Subcutaneous adipose tissue (tissue), 4 donors: ENCODE measurements around the gene UBE2U. TPM values are rescaled to one million over a fixed set of nuclear protein-coding genes. Genes with fewer than 3 reads are reported as not detected.

Experiments
- total RNA-seq, 4 donors: library from RNA; depleted of rRNA; stranded (reverse); fragments of >200 nt; gene quantifications; one replicate each; pipeline ENCODE4 v1.1.0, GENCODE V29; 2016
- TF ChIP-seq, protein P1 (sequence below): fragments of 450-650 bp; IDR thresholded peaks from one replicate; pipeline ENCODE4 v1.5.1; 2016; ENCODE audit warnings: low read depth, mild to moderate bottlenecking, control low read depth, antibody characterized with exemption, moderate library complexity

The UBE2U gene, protein sequence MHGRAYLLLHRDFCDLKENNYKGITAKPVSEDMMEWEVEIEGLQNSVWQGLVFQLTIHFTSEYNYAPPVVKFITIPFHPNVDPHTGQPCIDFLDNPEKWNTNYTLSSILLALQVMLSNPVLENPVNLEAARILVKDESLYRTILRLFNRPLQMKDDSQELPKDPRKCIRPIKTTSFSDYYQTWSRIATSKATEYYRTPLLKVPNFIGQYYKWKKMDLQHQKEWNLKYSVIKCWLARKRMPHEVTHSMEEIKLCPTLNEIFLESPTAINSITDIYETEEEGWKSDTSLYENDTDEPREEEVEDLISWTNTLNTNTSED
- total RNA-seq: not detected

DNA sequence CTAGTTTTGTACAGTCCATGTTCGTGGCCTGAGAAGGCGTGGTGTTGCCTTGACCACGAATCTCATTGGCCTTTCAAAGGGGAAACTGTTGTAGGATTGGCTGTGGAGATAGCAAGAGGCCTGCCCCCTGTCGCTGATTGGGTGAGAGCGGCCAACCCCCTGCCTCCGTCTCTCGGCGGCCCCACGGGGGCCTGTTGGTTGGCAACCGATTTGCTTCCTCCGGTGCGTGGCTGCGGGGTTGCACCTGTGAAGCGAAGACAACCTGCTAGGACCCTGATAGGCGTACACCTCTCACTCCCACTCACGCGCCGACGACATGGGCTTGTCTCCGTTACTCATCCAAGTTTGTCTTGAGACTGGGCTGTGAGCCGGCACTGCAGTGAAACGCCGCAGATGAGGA lies at the start of gene UBE2U:
Gene UBE2U (plus strand): TSS at position 204 of the 400 bp plus-strand sequence. CDS start 428 bp downstream, outside the sequence.
- TF ChIP-seq, protein P1, sequence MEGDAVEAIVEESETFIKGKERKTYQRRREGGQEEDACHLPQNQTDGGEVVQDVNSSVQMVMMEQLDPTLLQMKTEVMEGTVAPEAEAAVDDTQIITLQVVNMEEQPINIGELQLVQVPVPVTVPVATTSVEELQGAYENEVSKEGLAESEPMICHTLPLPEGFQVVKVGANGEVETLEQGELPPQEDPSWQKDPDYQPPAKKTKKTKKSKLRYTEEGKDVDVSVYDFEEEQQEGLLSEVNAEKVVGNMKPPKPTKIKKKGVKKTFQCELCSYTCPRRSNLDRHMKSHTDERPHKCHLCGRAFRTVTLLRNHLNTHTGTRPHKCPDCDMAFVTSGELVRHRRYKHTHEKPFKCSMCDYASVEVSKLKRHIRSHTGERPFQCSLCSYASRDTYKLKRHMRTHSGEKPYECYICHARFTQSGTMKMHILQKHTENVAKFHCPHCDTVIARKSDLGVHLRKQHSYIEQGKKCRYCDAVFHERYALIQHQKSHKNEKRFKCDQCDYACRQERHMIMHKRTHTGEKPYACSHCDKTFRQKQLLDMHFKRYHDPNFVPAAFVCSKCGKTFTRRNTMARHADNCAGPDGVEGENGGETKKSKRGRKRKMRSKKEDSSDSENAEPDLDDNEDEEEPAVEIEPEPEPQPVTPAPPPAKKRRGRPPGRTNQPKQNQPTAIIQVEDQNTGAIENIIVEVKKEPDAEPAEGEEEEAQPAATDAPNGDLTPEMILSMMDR: no peak

DNA sequence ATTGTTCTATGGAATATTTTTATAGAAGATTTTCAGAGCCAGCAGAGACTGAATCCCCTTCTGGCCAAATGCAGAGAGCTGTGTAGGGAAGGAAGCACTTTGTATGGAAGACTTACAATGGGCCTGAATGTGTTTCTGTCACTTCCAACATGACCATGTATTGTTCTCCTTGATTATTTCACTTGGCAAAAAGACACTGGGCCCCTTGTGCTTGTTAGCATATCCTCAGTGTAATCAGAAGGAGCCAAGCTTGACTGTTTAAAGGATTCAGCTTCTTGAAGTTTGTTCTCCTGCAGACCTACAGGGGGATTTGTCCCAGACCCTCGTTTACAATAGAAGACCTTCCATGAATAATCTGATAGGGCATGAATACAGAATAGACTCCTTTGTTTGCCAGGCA lies 48.1 kb upstream of the UBE2U start:
- TF ChIP-seq, protein P1: no peak

DNA sequence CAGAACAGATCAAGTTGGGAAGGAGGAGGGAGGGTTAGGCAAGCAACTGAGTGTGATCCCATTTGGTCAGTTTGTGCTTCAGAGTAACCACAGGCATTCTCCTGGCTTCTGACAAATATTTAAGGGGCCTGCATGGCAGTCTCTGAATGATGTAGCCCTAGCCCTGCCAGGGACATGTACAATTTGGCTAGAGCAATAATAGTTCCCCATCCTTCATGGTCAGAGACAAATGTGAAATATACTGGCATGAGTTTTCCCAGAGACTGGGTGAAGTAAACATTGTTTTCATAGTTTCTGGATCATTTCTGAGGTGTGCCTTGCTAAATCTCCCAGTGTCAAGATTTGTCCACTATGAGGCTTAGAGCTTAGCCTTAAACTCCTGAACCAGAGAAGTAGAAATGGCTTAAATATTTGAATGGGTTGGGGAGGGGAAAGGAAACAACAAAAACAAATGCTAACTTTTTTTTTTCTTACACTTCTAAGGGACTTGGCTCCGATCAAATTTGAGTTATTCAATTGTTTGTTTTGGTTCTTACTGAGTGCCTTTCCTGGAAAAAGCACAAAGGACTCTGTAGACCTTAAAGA lies 42.0 kb upstream of the UBE2U start:
- TF ChIP-seq, protein P1: no peak

DNA sequence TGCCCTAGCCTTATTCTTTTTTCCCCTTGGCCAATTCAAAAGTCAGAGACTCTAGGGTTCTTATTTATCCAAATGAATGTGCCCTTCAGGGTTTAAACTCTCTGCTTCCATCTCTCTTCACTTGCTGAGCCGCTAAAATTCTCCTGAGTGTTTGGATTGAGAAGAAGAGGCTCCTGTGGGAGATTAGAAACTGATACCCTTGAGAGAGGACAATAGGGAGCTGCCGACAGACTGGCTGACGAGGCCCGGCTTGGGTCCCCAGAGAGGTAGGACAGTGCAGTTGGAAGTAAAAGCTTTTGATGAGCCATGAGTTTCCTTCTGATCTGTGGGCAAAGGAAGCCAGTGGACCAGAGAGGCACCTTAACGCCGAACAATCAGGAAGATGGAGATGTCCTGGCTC lies 41.3 kb upstream of the UBE2U start:
- TF ChIP-seq, protein P1: no peak

DNA sequence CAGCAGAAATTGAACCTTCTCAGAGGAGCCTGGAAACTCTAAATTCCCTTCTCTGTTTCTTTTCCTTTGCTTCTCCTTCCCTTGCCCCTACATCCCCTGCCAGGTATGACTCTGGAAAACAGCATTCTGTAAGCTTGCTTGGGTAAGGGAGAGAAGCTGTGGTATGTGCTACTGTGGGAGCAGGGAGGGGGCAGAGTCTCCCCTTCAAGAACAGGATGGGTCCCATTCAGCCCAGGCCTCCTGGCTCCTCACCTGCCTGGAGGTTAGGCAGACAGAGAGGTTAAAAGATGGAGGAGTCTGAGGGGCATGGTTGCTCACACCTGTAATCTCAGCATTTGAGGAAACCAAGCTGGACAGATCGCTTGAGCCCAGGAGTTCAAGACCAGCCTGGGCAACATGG lies 40.6 kb upstream of the UBE2U start:
- TF ChIP-seq, protein P1: no peak

DNA sequence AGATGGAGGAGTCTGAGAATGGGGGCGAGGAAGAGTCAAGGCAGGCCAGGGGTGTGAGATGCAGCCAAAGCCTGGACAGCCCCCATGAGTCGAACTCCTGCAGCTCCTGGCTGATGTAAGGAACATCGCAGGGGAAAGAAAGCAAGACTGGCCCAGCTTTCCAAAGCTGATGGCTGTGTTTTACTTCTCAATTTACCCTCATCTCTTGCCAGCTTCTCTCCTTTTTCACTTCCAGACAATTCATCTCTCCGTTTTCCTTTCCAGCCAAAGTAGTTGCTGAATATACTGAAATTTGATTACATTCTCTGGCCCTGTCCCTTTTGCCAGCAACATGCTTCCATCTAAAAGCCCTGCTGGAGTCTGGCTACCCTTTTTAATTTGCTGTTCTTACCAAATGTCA lies 40.0 kb upstream of the UBE2U start:
- TF ChIP-seq, protein P1: no peak

DNA sequence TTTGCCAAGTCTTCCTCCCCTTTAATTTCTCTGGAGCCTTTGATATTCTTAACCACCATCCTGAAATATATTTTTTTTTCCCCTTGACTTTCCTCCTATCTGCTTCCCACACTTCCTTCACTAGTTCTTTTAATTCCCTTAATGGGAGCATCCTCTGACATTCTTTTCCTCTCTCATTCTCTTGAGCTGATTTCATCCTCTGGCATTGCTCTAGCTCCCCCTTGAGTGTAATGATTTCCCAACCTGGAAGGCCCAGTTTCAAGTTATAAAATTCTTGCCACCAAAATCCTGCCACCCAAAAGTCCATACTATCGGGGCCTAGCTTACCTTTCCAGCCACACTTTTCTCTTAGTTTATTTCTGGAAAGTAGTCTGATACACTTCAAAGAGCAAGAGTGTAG lies 39.5 kb upstream of the UBE2U start:
- TF ChIP-seq, protein P1: no peak
